Lung (tissue), 12 donors: ENCODE data around the gene NME3. TPM values are rescaled to one million over a fixed set of nuclear protein-coding genes. Genes with fewer than 3 reads are reported as not detected.

Experiments
- ATAC-seq: fragments of 200-7000 bp; cut with Tn5 transposase; one replicate; pipeline ENCODE4 v1.9.1; 2020; ENCODE audit warnings: moderate number of reproducible peaks; ENCODE audit not compliant: insufficient read depth, low FRiP score
- DNase-seq, 3 donors: peaks; one replicate each; pipeline ENCODE4 v3.0.0-alpha.2; 2013 to 2017
- H3K27ac ChIP-seq, 2 donors: one replicate each; pipeline ENCODE4 v1.5.1; 2013; ENCODE audit warnings: mild to moderate bottlenecking in 2 of 2, moderate library complexity in 2 of 2, control low read depth in 1 of 2, inconsistent platforms in 1 of 2, low read depth in 1 of 2, low read length in 1 of 2
- H3K27me3 ChIP-seq, 3 donors: one replicate each; pipeline ENCODE4 v1.5.1; 2013; ENCODE audit warnings: low read length in 2 of 3; ENCODE audit not compliant: control insufficient read depth in 3 of 3, insufficient read depth in 3 of 3
- H3K36me3 ChIP-seq, 4 donors: one replicate each; pipeline ENCODE4 v1.5.1; 2013; ENCODE audit warnings: low read length in 4 of 4, mild to moderate bottlenecking in 1 of 4, moderate library complexity in 1 of 4; ENCODE audit not compliant: control insufficient read depth in 4 of 4, insufficient read depth in 4 of 4
- H3K4me1 ChIP-seq, 5 donors: one replicate each; pipeline ENCODE4 v1.5.1; 2013; ENCODE audit warnings: low read length in 5 of 5, mild to moderate bottlenecking in 2 of 5, moderate library complexity in 1 of 5; ENCODE audit not compliant: control insufficient read depth in 5 of 5, insufficient read depth in 5 of 5
- H3K4me3 ChIP-seq: one replicate; pipeline ENCODE4 v1.5.1; 2013; ENCODE audit warnings: mild to moderate bottlenecking, control low read depth, moderate library complexity
- H3K9ac ChIP-seq, 2 donors: one replicate each; pipeline ENCODE4 v1.5.1; 2013; ENCODE audit warnings: low read length in 2 of 2, control low read depth in 1 of 2; ENCODE audit not compliant: insufficient read depth in 1 of 2
- H3K9me3 ChIP-seq, 4 donors: one replicate each; pipeline ENCODE4 v1.5.1; 2013; ENCODE audit warnings: low read length in 3 of 4, mild to moderate bottlenecking in 1 of 4, moderate library complexity in 1 of 4; ENCODE audit not compliant: control insufficient read depth in 4 of 4, insufficient read depth in 3 of 4
- WGBS, 2 donors: extraction: QIAGEN DNeasy Blood & Tissue Kit; methylation state at CpG; one replicate each; pipeline ENCODE4 v1.1.7; 2013; 5-methylcytosine and 5-hydroxymethylcytosine counted together
- polyA plus RNA-seq, 2 donors: library from polyadenylated mRNA; stranded (reverse); fragments of 200-250 nt; gene quantifications; one replicate each; pipeline ENCODE4 v1.2.1, GENCODE V29; 2013
- total RNA-seq, 2 donors: library from RNA; depleted of rRNA in 1 of 2; stranded (reverse); fragments of >200 nt in 1 of 2; gene quantifications; one replicate each; pipeline ENCODE4 v1.2.1, GENCODE V29; 2014 to 2021
- TF ChIP-seq, protein P1 (sequence below): IDR thresholded peaks from 2 replicates; pipeline ENCODE4 v1.5.1; 2012; ENCODE audit warnings: mild to moderate bottlenecking; ENCODE audit errors: control extremely low read depth, extremely low read depth
- donor health status: control.
- donor health status: control.
- donor health status: Bipolar disorder and iron deficiency.
- donor health status: healthy.
- donor health status: DM: yes; HTN: yes; CAD: no.

NME3 gene
- total and polyA plus RNA-seq, 4 donors, result 25.1 to 197 (median 66.9) TPM

- no peak for ATAC-seq
- H3K4me1 ChIP-seq, result no peaks in the 10 kb centered on the region
- H3K36me3 ChIP-seq, result peaks cover 8 to 51% (median 29%) of the 10 kb centered on the region in 4 donors
- H3K27ac ChIP-seq, result no peak overlapping the region
- no peak for DNase-seq
- 96 to 97% methylated on average over 16 of the region's 16 CpGs for WGBS, 2 donors
- no peak overlapping the region for H3K4me3 ChIP-seq
- no peaks in the 10 kb centered on the region for H3K9me3 ChIP-seq
- H3K27me3 ChIP-seq, result no peaks in the 10 kb centered on the region
- H3K9ac ChIP-seq, result no peak overlapping the region
- TF ChIP-seq, protein P1, sequence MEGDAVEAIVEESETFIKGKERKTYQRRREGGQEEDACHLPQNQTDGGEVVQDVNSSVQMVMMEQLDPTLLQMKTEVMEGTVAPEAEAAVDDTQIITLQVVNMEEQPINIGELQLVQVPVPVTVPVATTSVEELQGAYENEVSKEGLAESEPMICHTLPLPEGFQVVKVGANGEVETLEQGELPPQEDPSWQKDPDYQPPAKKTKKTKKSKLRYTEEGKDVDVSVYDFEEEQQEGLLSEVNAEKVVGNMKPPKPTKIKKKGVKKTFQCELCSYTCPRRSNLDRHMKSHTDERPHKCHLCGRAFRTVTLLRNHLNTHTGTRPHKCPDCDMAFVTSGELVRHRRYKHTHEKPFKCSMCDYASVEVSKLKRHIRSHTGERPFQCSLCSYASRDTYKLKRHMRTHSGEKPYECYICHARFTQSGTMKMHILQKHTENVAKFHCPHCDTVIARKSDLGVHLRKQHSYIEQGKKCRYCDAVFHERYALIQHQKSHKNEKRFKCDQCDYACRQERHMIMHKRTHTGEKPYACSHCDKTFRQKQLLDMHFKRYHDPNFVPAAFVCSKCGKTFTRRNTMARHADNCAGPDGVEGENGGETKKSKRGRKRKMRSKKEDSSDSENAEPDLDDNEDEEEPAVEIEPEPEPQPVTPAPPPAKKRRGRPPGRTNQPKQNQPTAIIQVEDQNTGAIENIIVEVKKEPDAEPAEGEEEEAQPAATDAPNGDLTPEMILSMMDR, result no peak
These were observed 19.4 kb downstream of the NME3 start for GRCh38 chr16:1751946-1752345.

GRCh38 chr16:1749152-1750117, 21.9 kb downstream of the NME3 start:
- Histone ChIP-seq H3K36me3 (peaks cover 8 to 64% (median 25%) of the 10 kb centered on the region in 4 donors), H3K27ac (no peak overlapping the region), H3K9ac (no peak overlapping the region), H3K27me3 (no peaks in the 10 kb centered on the region), H3K9me3 (no peaks in the 10 kb centered on the region), H3K4me1 (no peaks in the 10 kb centered on the region), H3K4me3 (no peak overlapping the region)
- no peak for ATAC-seq
- 96% methylated on average over 29 of the region's 29 CpGs for WGBS, 2 donors
- no peak for DNase-seq
- TF ChIP-seq, protein P1, result no peak

- Histone ChIP-seq H3K4me1 (no peaks in the 10 kb centered on the region), H3K27ac (no peak overlapping the region), H3K9ac (no peak overlapping the region), H3K4me3 (no peak overlapping the region), H3K36me3 (peaks cover 11 to 73% (median 26%) of the 10 kb centered on the region in 4 donors), H3K27me3 (no peaks in the 10 kb centered on the region), H3K9me3 (no peaks in the 10 kb centered on the region)
- DNase-seq, result no peak
- WGBS, 2 donors, result 88 to 93% methylated on average over 11 of the region's 11 CpGs
- TF ChIP-seq, protein P1, result no peak
- ATAC-seq, result no peak
These were observed 23.4 kb downstream of the NME3 start for GRCh38 chr16:1747934-1748333.
